MCF 10A (cell line): ENCODE data around the gene GATA3. TPM values are rescaled to one million over a fixed set of nuclear protein-coding genes. Genes with fewer than 3 reads are reported as not detected.

Experiments
- BruUV-seq: library from RNA; stranded (reverse); fragments of 400-500 nt; replicated peaks from 2 replicates; lab custom pipeline; 2021; lab: Mats Ljungman, UMichigan
- CTCF ChIA-PET: fragments of 300-600 bp; sonication (Branson Sonifier 250); formaldehyde crosslinking; extraction: SDS; loops from one replicate; lab custom pipeline; 2021; ENCODE audit warnings: antibody characterized with exemption, inconsistent platforms; lab: Yijun Ruan, JAX
- POLR2A ChIA-PET: fragments of 300-600, 350-650 bp; sonication (Branson Sonifier 250); formaldehyde crosslinking; extraction: SDS; loops from one replicate; lab custom pipeline; 2020; ENCODE audit warnings: antibody characterized with exemption, inconsistent platforms; lab: Yijun Ruan, JAX
- DNase-seq: peaks from one replicate; pipeline ENCODE4 v3.0.0-alpha.2; 2018; ENCODE audit not compliant: unreplicated experiment
- H3K27ac Mint-ChIP-seq: one replicate; pipeline ENCODE4 v1.8.0; 2022; ENCODE audit warnings: mild to moderate bottlenecking, low read depth, mixed read lengths; ENCODE audit not compliant: unreplicated experiment
- H3K27me3 Mint-ChIP-seq: one replicate; pipeline ENCODE4 v1.8.0; 2022; ENCODE audit warnings: mixed read lengths; ENCODE audit not compliant: insufficient read depth, unreplicated experiment
- H3K36me3 Mint-ChIP-seq: one replicate; pipeline ENCODE4 v1.8.0; 2022; ENCODE audit warnings: mild to moderate bottlenecking, moderate library complexity, mixed read lengths; ENCODE audit not compliant: insufficient read depth, unreplicated experiment
- H3K4me1 Mint-ChIP-seq: one replicate; pipeline ENCODE4 v1.8.0; 2022; ENCODE audit warnings: mixed read lengths; ENCODE audit not compliant: insufficient read depth, unreplicated experiment
- H3K4me3 Mint-ChIP-seq: one replicate; pipeline ENCODE4 v1.8.0; 2022; ENCODE audit warnings: mild to moderate bottlenecking, moderate library complexity, mixed read lengths; ENCODE audit not compliant: unreplicated experiment
- H3K9me3 Mint-ChIP-seq: one replicate; pipeline ENCODE4 v1.8.0; 2022; ENCODE audit warnings: mixed read lengths; ENCODE audit not compliant: unreplicated experiment
- CTCF ChIP-seq: fragments of 200-600 bp; IDR thresholded peaks from one replicate; pipeline ENCODE4 v1.8.0; 2022; ENCODE audit warnings: antibody characterized with exemption, mild to moderate bottlenecking; ENCODE audit not compliant: unreplicated experiment
- intact Hi-C: fragments of 100-400 bp; cut with micrococcal nuclease; formaldehyde crosslinking; loops from 2 replicates; pipeline ENCODE4 v1.14.1; 2022
- total RNA-seq: library from RNA; stranded (reverse); gene quantifications from 2 replicates; pipeline ENCODE4 v1.2.3, GENCODE V29; 2022

GATA3 gene
- total RNA-seq, 1 experiment from 2014 or later, result 13.1 TPM

- TF ChIP-seq CTCF, result no peak
- Mint-ChIP-seq H3K9me3 (no peaks in the 10 kb centered on the region), H3K27me3 (peaks cover 54% of the 10 kb centered on the region), H3K4me3 (no peak overlapping the region), H3K4me1 (peaks cover 5% of the 10 kb centered on the region), H3K36me3 (no peaks in the 10 kb centered on the region), H3K27ac (no peak overlapping the region)
- ChIA-PET POLR2A (interaction anchor here (1.9 kb wide), 1 partner anchor 10 kb away, joined by 4 read pairs; no protein-coding TSS in a partner anchor), CTCF (interaction anchor here (1.1 kb wide), 1 partner anchor 15 kb away, joined by 3 read pairs; no protein-coding TSS in a partner anchor)
- DNase-seq, result no peak
- no TSS peak for BruUV-seq
- intact Hi-C loops, result no loop called here
Measured at GRCh38 chr10:8041284-8041991, 13.1 kb upstream of the GATA3 start.

DNA sequence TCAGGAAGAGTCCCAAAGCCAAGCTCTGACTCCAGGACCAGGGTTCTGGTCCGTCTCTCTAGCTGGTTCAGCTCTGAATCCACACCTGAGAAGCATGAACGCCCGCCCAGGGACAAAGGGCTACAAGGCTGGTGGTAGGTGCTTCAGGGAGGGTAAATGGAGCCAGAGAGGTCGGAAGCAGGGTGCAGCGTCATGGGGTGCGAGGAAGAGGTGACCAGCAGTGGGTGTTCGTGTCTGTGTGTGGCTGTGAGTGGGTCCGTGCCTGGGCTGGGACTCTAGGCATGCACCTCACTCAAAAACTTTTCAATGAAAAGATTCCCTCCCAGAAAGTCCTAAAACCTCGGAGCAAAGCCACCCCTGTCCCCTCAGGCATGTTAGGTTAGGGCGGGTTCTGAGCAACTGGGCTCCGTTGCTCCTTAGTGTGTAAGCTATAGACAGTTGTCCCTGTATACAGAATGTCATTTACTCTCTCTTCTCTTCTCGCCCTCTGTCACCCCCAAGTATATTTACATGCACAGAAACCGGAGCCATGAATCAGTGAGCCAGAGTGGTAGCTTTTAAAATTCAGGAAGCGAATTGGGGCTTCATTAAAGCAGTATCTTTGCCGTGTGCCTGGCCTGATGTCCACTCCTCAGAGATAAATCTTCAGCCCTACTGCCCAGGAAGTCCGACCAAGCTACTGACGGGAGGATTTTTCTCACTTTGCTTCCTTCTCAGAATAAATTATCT, 12.3 kb upstream of the GATA3 start:
- no peak for TF ChIP-seq CTCF
- no TSS peak for BruUV-seq
- Mint-ChIP-seq H3K27me3 (peaks cover 50% of the 10 kb centered on the region), H3K4me1 (peaks cover 5% of the 10 kb centered on the region), H3K27ac (no peak overlapping the region), H3K4me3 (no peak overlapping the region), H3K9me3 (no peaks in the 10 kb centered on the region), H3K36me3 (no peaks in the 10 kb centered on the region)
- POLR2A ChIA-PET, result interaction anchor here (1.9 kb wide), 1 partner anchor 10 kb away, joined by 4 read pairs; no protein-coding TSS in a partner anchor
- intact Hi-C loops, result no loop called here
- no peak for DNase-seq
- CTCF ChIA-PET, result interaction anchor here (0.6 to 1.1 kb wide), 2 partner anchors 15 to 20 kb away, joined by 3 read pairs; no protein-coding TSS in a partner anchor

- BruUV-seq, result no TSS peak
- intact Hi-C loops, result no loop called here
- no peak for DNase-seq
- no peaks in the 10 kb centered on the region for H3K36me3 Mint-ChIP-seq
- H3K9me3 Mint-ChIP-seq, result no peaks in the 10 kb centered on the region
- no peak for TF ChIP-seq CTCF
- CTCF ChIA-PET, result interaction anchor here (0.6 kb wide), 1 partner anchor 21 kb away, joined by 3 read pairs; no protein-coding TSS in a partner anchor
- no peak overlapping the region for H3K4me3 Mint-ChIP-seq
- H3K27me3 Mint-ChIP-seq, result peaks cover 42% of the 10 kb centered on the region
- no peak overlapping the region for H3K27ac Mint-ChIP-seq
- peaks cover 5% of the 10 kb centered on the region for H3K4me1 Mint-ChIP-seq
- POLR2A ChIA-PET, result interaction anchor here (1.9 kb wide), 1 partner anchor 11 kb away, joined by 4 read pairs; no protein-coding TSS in a partner anchor
Measured at GRCh38 chr10:8042721-8043568, 11.5 kb upstream of the GATA3 start.
